CD4-positive, alpha-beta T cell treated with Interferon gamma for 1 hour (primary cell): Measurements from ENCODE around the gene VANGL1.

ENCODE experiments used
- DNase-seq: peaks from one replicate; pipeline ENCODE4 v3.0.0-alpha.2; 2020

The VANGL1 gene

GRCh38 chr1:115644109-115644508 is 2.3 kb downstream of the VANGL1 start:
- DNase-seq: no peak

- no peak for DNase-seq
Measured at GRCh38 chr1:115647047-115647446, 5.3 kb downstream of the VANGL1 start.

- DNase-seq: no peak
Measured at GRCh38 chr1:115647507-115647906, 5.7 kb downstream of the VANGL1 start.

- DNase-seq: no peak
Measured at GRCh38 chr1:115647919-115648650, 6.3 kb downstream of the VANGL1 start.

- no peak for DNase-seq
Measured at GRCh38 chr1:115648717-115649691, 7.2 kb downstream of the VANGL1 start.

GRCh38 chr1:115649964-115650363 is 8.2 kb downstream of the VANGL1 start:
- no peak for DNase-seq

GRCh38 chr1:115650961-115651360 is 9.2 kb downstream of the VANGL1 start:
- no peak for DNase-seq

- DNase-seq: no peak
Measured at GRCh38 chr1:115651391-115651790, 9.6 kb downstream of the VANGL1 start.

GRCh38 chr1:115652236-115652788 is 10.5 kb downstream of the VANGL1 start:
- no peak for DNase-seq

- no peak for DNase-seq
Measured at GRCh38 chr1:115654125-115654524, 12.4 kb downstream of the VANGL1 start.

- no peak for DNase-seq
Measured at GRCh38 chr1:115654663-115655305, 13.0 kb downstream of the VANGL1 start.

- no peak for DNase-seq
Measured at GRCh38 chr1:115655306-115655663, 13.5 kb downstream of the VANGL1 start.

- DNase-seq: no peak
Measured at GRCh38 chr1:115655916-115656315, 14.1 kb downstream of the VANGL1 start.

GRCh38 chr1:115656461-115657077 is 14.8 kb downstream of the VANGL1 start:
- no peak for DNase-seq

GRCh38 chr1:115658646-115659045 is 16.9 kb downstream of the VANGL1 start:
- DNase-seq: no peak

- DNase-seq: no peak
Measured at GRCh38 chr1:115660151-115660550, 18.4 kb downstream of the VANGL1 start.

GRCh38 chr1:115661157-115661556 is 19.4 kb downstream of the VANGL1 start:
- DNase-seq: no peak

GRCh38 chr1:115665319-115666096 is 23.7 kb downstream of the VANGL1 start:
- DNase-seq: no peak

- no peak for DNase-seq
Measured at GRCh38 chr1:115666206-115666605, 24.4 kb downstream of the VANGL1 start.

- DNase-seq: no peak
Measured at GRCh38 chr1:115666702-115667101, 24.9 kb downstream of the VANGL1 start.

GRCh38 chr1:115668579-115668978 is 26.8 kb downstream of the VANGL1 start:
- no peak for DNase-seq
